Spleen (tissue), 11 donors: ENCODE results near the gene TM9SF3. TPM values are rescaled to one million over a fixed set of nuclear protein-coding genes. Genes with fewer than 3 reads are reported as not detected.
A peak's percentile ranks its signal among the peaks of the same experiment; 100 is the strongest.

Source experiments
- DNase-seq: peaks from one replicate; pipeline ENCODE4 v3.0.0-alpha.2; 2020
- H3K27ac ChIP-seq, 8 donors: fragments of 200-600 bp; sonication (generic) in 7 of 8; 1 replicate in 4 of 8; 2 replicates in 4 of 8; pipeline versions ENCODE4 v1.5.0 to v1.8.0; 2016 to 2021; ENCODE audit warnings: inconsistent platforms in 4 of 8, mild to moderate bottlenecking in 4 of 8, moderate library complexity in 1 of 8
- H3K27me3 ChIP-seq, 7 donors: fragments of 200-600 bp; sonication (generic) in 6 of 7; replicated peaks in 1 of 7; 1 replicate in 4 of 7; 2 replicates in 3 of 7; pipeline versions ENCODE4 v1.5.0 to v1.8.0; 2016 to 2021; ENCODE audit warnings: inconsistent platforms in 3 of 7, mild to moderate bottlenecking in 1 of 7
- H3K36me3 ChIP-seq, 6 donors: fragments of 200-600 bp; sonication (generic) in 5 of 6; 1 replicate in 4 of 6; 2 replicates in 2 of 6; pipeline versions ENCODE4 v1.5.0 to v1.8.0; 2016 to 2021; ENCODE audit warnings: inconsistent platforms in 2 of 6
- H3K4me1 ChIP-seq, 6 donors: fragments of 200-600 bp; sonication (generic) in 5 of 6; 1 replicate in 3 of 6; 2 replicates in 3 of 6; pipeline versions ENCODE4 v1.5.0 to v1.8.0; 2016 to 2021; ENCODE audit warnings: inconsistent platforms in 3 of 6
- H3K4me3 ChIP-seq, 8 donors: fragments of 200-600 bp; sonication (generic) in 7 of 8; 1 replicate in 4 of 8; 2 replicates in 4 of 8; pipeline versions ENCODE4 v1.5.0 to v1.8.0; 2016 to 2021; ENCODE audit warnings: inconsistent platforms in 4 of 8, mild to moderate bottlenecking in 4 of 8, moderate library complexity in 2 of 8
- H3K9me3 ChIP-seq, 8 donors: fragments of 200-600 bp; sonication (generic) in 7 of 8; 1 replicate in 4 of 8; 2 replicates in 4 of 8; pipeline versions ENCODE4 v1.5.0 to v1.8.0; 2016 to 2021; ENCODE audit warnings: inconsistent platforms in 4 of 8
- CTCF ChIP-seq, 11 experiments: fragments of 200-600 bp in 7 of 11; fragments of 450-650 bp in 4 of 11; sonication (generic) in 4 of 11; IDR thresholded peaks in 8 of 11; conservative IDR thresholded peaks in 3 of 11; 1 replicate in 7 of 11; 2 replicates in 4 of 11; pipeline versions ENCODE4 v1.4.0 to v1.8.0; 2016 to 2021; ENCODE audit warnings: antibody characterized with exemption in 11 of 11, inconsistent platforms in 4 of 11, mild to moderate bottlenecking in 1 of 11
- POLR2A ChIP-seq, 3 donors: fragments of 450-650 bp; IDR thresholded peaks; one replicate each; pipeline ENCODE4 v1.5.1; 2017; ENCODE audit warnings: antibody characterized with exemption in 3 of 3, mild to moderate bottlenecking in 1 of 3
- POLR2AphosphoS5 ChIP-seq, 3 donors: sonication (generic); formaldehyde crosslinking; IDR thresholded peaks; one replicate each; pipeline ENCODE4 v1.5.1; 2017; ENCODE audit warnings: antibody characterized with exemption in 3 of 3
- WGBS, 5 donors: extraction: QIAGEN DNeasy Blood & Tissue Kit in 3 of 5; methylation state at CpG; one replicate each; pipeline versions ENCODE4 v1.1.5 to v1.1.7; 2013 to 2018; 5-methylcytosine and 5-hydroxymethylcytosine counted together
- intact Hi-C: fragments of 100-400 bp; cut with DNase I; formaldehyde crosslinking; loops from one replicate; pipeline ENCODE4 v1.15.0; 2023; ENCODE audit warnings: low total_unique reads
- polyA plus RNA-seq, 3 donors: library from polyadenylated mRNA; stranded (reverse); fragments of 200-250 nt; gene quantifications; one replicate each; pipeline ENCODE4 v1.2.1, GENCODE V29; 2013
- total RNA-seq, 7 donors: library from RNA; depleted of rRNA in 3 of 7; stranded (reverse); fragments of >200 nt in 3 of 7; fragmentation: NEBNext Ultra II Directional in 4 of 7; extraction: Animal tissue kit (Norgen Biotek cat#: 25700) in 4 of 7; gene quantifications; one replicate each; pipeline versions ENCODE4 v1.1.0 to v1.2.1, GENCODE V29; 2016 to 2021
- donor health status: healthy with polysubstance abuse.
- donor health status: DM: no; HTN: no; CAD: no; lungs with moderate emphysema.
- donor health status: DM: no; HTN: no; CAD: no.
- donor health status: Bipolar disorder and iron deficiency.
- donor health status: healthy.
- donor health status: DM: no; HTN: no; CAD: no.
- donor health status: DM: yes; HTN: yes; CAD: no.

The TM9SF3 gene
- total and polyA plus RNA-seq, 10 donors = 13.2 to 107 (median 76.7) TPM

DNA sequence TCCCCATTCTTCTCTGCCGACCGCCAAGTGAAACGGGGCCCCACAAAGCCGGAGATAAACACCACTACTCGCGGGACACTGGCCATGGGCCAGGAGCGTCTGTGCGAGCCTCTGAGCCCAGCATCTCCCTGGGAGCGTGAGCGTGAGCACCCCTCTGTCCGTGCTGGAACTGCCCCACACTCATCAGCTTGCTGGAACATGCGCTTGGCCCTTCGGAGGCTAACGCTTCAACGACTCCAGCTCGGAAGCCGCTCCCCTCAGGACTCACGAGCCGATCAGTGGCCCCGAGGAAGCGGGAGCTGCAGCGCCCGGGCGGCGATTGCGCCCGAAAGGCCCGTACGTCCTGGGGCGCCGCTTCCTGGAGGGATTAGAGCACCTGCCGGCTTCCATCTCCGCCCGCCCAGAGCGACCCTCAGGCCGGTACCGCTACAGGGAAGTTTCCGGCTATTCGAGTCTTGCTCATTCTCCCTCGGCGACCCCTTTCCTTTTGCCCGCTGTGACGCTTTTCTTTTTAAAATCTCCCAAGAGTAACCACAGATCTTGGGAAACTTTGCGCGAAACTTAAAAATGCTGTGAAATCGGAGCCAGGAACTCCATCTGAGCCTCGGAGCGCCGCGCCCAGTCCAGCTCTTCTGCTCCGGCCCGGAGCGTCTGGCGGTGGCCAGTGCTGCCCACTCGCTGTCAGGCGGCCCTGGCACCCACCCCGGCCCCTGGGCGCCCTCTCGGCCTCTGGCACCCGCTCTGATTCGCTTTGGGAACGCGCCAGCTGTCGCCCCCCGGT, 74.1 kb downstream of the TM9SF3 start:
- Histone ChIP-seq H3K4me1 (peaks cover 19 to 32% (median 24%) of the 10 kb centered on the region in 6 donors), H3K4me3 (peak overlapping the region; percentile 46 to 72 (median 58)), H3K36me3 (no peaks in the 10 kb centered on the region), H3K27ac (peak overlapping the region in 1 of 8 donors; percentile 58), H3K9me3 (no peaks in the 10 kb centered on the region), H3K27me3 (peaks cover 0 to 44% (median 20%) of the 10 kb centered on the region in 7 donors)
- peak in 1 of 3 donors; percentile 28 for TF ChIP-seq POLR2AphosphoS5 (IDR thresholded peaks at IDR 0.05)
- no peak for TF ChIP-seq POLR2A (IDR thresholded peaks at IDR 0.05)
- DNase-seq = no peak
- 1 to 6% (median 2%) methylated on average over 38 to 65 of the region's 65 CpGs for WGBS, 5 donors
- intact Hi-C loops = loop anchor here (5.0 kb wide), 1 partner anchor 115 kb away; no protein-coding TSS in a partner anchor

DNA sequence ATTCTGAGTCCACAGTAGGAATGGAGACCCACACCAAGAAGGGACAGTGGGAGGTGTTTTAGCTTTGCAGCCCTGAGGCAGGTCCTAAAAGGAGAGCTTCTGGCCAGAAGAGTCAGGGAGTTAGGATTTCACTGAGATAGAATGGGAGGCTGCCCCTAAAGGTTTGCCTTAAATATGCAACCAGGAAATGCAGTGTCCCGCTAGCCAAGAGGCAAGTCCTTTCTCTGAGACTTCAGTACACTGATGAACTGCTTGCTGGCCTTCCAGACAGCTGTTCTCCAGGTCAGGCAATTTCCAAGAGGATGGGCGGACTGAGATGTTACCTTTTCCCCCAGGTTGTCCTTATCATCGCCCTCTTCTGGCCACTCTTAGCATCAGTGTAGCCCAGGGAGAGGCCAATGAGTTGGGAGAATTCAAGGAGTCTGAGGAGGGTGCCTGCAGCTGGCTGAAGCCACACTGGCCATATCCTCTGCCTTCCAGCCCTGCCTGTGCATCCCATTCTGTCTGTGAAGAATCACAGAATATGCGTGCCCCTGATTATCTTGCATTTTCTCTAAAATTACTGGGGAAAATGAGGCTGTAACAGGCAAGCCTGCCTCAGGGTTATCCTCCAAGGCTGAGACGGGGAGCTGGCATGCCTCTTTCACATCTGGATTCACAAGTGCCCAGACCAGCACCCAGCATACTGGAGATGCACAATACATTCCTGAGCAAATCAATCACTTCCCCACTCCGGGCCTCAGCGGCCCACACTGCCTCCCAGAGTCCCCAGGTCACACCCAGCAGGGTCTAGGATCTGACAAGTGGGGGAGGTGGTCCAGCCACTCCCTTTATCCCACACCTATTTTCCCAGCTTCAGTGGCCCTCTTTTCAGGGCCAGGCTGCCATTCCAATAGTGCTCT, 75.5 kb downstream of the TM9SF3 start:
- intact Hi-C loops = loop anchor here (5.0 kb wide), 1 partner anchor 114 kb away; no protein-coding TSS in a partner anchor
- peak in 10 of 11 experiments; percentile 11 to 64 (median 51) for TF ChIP-seq CTCF (IDR thresholded peaks at IDR 0.05 in 8 of 11, conservative IDR thresholded peaks at IDR 0.05 in 3 of 11)
- TF ChIP-seq POLR2A (IDR thresholded peaks at IDR 0.05) = no peak
- Histone ChIP-seq H3K9me3 (no peaks in the 10 kb centered on the region), H3K27ac (no peak overlapping the region), H3K4me3 (no peak overlapping the region), H3K36me3 (no peaks in the 10 kb centered on the region), H3K27me3 (peaks cover 0 to 44% (median 20%) of the 10 kb centered on the region in 7 donors), H3K4me1 (peaks cover 19 to 32% (median 24%) of the 10 kb centered on the region in 6 donors)
- DNase-seq = no peak
- 53 to 71% (median 62%) methylated on average over 7 of the region's 7 CpGs for WGBS, 5 donors

- no peaks in the 10 kb centered on the region for H3K36me3 ChIP-seq
- H3K4me3 ChIP-seq = no peak overlapping the region
- no peak for TF ChIP-seq POLR2A (IDR thresholded peaks at IDR 0.05)
- no peak for TF ChIP-seq POLR2AphosphoS5 (IDR thresholded peaks at IDR 0.05)
- no peak for TF ChIP-seq CTCF (IDR thresholded peaks at IDR 0.05 in 8 of 11, conservative IDR thresholded peaks at IDR 0.05 in 3 of 11)
- DNase-seq = no peak
- H3K27ac ChIP-seq = no peak overlapping the region
- WGBS, 5 donors = 85 to 94% (median 91%) methylated on average over 3 of the region's 3 CpGs
- no peaks in the 10 kb centered on the region for H3K9me3 ChIP-seq
- intact Hi-C loops = no loop called here
- peaks cover 15 to 26% (median 21%) of the 10 kb centered on the region in 6 donors for H3K4me1 ChIP-seq
- peaks cover 0 to 29% (median 19%) of the 10 kb centered on the region in 7 donors for H3K27me3 ChIP-seq
Observed at GRCh38 chr10:96509017-96509641, 77.7 kb downstream of the TM9SF3 start.

DNA sequence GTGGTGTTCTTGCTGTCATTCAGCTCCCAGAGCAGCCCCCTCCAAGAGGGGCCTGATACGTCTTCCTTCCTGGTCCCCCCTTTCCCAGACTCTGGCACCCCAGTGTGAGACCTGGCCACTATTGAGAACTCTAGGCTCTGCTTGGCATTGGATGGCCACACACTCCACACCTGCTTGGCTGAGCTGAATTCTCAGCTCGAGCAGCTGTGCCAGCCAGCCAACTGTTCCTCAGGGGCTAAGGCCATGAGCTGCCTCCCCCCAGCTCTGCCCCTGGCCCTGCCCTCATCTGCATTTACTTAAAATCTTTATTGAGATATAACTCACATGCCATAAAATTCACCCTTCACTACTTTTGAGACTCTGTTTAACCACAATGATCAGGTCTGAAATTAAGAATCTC, 79.8 kb downstream of the TM9SF3 start:
- TF ChIP-seq POLR2AphosphoS5 (IDR thresholded peaks at IDR 0.05) (no peak), CTCF (IDR thresholded peaks at IDR 0.05 in 8 of 11, conservative IDR thresholded peaks at IDR 0.05 in 3 of 11) (no peak), POLR2A (IDR thresholded peaks at IDR 0.05) (no peak)
- H3K27ac ChIP-seq = no peak overlapping the region
- no peak overlapping the region for H3K4me3 ChIP-seq
- intact Hi-C loops = no loop called here
- H3K27me3 ChIP-seq = peaks cover 0 to 9% (median 0%) of the 10 kb centered on the region in 7 donors
- H3K4me1 ChIP-seq = peaks cover 0 to 5% (median 0%) of the 10 kb centered on the region in 6 donors
- 77 to 88% (median 80%) methylated on average over 2 of the region's 2 CpGs for WGBS, 5 donors
- no peak for DNase-seq
- H3K36me3 ChIP-seq = no peaks in the 10 kb centered on the region
- no peaks in the 10 kb centered on the region for H3K9me3 ChIP-seq
